Parathyroid adenoma (tissue), 2 donors: ENCODE results near the gene USP49.

Experiments used
- H2AFZ ChIP-seq: fragments of 300-600 bp; sonication (generic); one replicate; pipeline ENCODE4 v1.7.0; 2017; ENCODE audit warnings: antibody characterized with exemption, mild to moderate bottlenecking
- H3K27ac ChIP-seq: fragments of 300-600 bp; sonication (generic); one replicate; pipeline ENCODE4 v1.7.0; 2017
- H3K27me3 ChIP-seq: fragments of 300-600 bp; sonication (generic); one replicate; pipeline ENCODE4 v1.7.0; 2017; ENCODE audit warnings: low read length; ENCODE audit not compliant: control insufficient read depth, insufficient read depth
- H3K36me3 ChIP-seq: fragments of 300-600 bp; sonication (generic); one replicate; pipeline ENCODE4 v1.7.0; 2017; ENCODE audit warnings: low read length; ENCODE audit not compliant: control insufficient read depth, insufficient read depth
- H3K4me1 ChIP-seq: fragments of 300-600 bp; sonication (generic); one replicate; pipeline ENCODE4 v1.7.0; 2017; ENCODE audit warnings: control low read depth
- H3K4me2 ChIP-seq: fragments of 300-600 bp; sonication (generic); one replicate; pipeline ENCODE4 v1.7.0; 2017; ENCODE audit warnings: low read length
- H3K4me3 ChIP-seq: fragments of 300-600 bp; sonication (generic); one replicate; pipeline ENCODE4 v1.7.0; 2017; ENCODE audit warnings: low read depth, low read length
- H3K79me2 ChIP-seq: fragments of 300-600 bp; sonication (generic); one replicate; pipeline ENCODE4 v1.7.0; 2017; ENCODE audit warnings: control low read depth
- H3K9ac ChIP-seq: fragments of 300-600 bp; sonication (generic); one replicate; pipeline ENCODE4 v1.7.0; 2017; ENCODE audit warnings: mild to moderate bottlenecking
- H3K9me3 ChIP-seq: fragments of 300-600 bp; sonication (generic); one replicate; pipeline ENCODE4 v1.7.0; 2017; ENCODE audit warnings: low read length; ENCODE audit not compliant: control insufficient read depth
- TF ChIP-seq, protein P1 (sequence below): fragments of 300-600 bp; sonication (generic); IDR thresholded peaks from one replicate; pipeline ENCODE4 v1.7.0; 2017; ENCODE audit warnings: antibody characterized with exemption, mild to moderate bottlenecking
- donor health status: primary hyperparathyroidism.

The USP49 gene

DNA sequence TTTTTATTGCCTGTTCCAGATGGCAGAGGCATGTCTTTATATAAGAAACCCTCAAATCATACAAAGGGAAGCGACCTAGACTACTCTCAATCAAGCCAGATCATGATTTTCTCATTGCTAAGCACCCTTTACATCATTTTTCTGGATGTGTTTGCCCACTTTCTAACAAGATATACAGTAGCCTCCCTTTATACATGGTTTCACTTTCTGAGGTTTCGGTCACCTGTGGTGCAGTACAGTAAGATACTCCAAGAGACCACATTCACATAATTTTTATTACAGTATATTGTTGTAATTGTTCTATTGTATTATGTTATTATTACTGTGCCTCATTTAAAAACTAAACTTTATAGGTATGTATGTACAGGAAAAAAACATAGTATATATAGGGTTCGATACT lies 84.1 kb downstream of the USP49 start:
- Histone ChIP-seq H3K4me2 (no peak overlapping the region), H3K79me2 (peaks cover 4% of the 10 kb centered on the region), H3K27me3 (no peaks in the 10 kb centered on the region), H3K4me3 (no peak overlapping the region), H3K27ac (no peak overlapping the region), H3K4me1 (peaks cover 8% of the 10 kb centered on the region), H3K36me3 (no peaks in the 10 kb centered on the region), H3K9me3 (no peaks in the 10 kb centered on the region), H2AFZ (no peak overlapping the region), H3K9ac (no peak overlapping the region)
- TF ChIP-seq, protein P1, sequence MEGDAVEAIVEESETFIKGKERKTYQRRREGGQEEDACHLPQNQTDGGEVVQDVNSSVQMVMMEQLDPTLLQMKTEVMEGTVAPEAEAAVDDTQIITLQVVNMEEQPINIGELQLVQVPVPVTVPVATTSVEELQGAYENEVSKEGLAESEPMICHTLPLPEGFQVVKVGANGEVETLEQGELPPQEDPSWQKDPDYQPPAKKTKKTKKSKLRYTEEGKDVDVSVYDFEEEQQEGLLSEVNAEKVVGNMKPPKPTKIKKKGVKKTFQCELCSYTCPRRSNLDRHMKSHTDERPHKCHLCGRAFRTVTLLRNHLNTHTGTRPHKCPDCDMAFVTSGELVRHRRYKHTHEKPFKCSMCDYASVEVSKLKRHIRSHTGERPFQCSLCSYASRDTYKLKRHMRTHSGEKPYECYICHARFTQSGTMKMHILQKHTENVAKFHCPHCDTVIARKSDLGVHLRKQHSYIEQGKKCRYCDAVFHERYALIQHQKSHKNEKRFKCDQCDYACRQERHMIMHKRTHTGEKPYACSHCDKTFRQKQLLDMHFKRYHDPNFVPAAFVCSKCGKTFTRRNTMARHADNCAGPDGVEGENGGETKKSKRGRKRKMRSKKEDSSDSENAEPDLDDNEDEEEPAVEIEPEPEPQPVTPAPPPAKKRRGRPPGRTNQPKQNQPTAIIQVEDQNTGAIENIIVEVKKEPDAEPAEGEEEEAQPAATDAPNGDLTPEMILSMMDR, result no peak

DNA sequence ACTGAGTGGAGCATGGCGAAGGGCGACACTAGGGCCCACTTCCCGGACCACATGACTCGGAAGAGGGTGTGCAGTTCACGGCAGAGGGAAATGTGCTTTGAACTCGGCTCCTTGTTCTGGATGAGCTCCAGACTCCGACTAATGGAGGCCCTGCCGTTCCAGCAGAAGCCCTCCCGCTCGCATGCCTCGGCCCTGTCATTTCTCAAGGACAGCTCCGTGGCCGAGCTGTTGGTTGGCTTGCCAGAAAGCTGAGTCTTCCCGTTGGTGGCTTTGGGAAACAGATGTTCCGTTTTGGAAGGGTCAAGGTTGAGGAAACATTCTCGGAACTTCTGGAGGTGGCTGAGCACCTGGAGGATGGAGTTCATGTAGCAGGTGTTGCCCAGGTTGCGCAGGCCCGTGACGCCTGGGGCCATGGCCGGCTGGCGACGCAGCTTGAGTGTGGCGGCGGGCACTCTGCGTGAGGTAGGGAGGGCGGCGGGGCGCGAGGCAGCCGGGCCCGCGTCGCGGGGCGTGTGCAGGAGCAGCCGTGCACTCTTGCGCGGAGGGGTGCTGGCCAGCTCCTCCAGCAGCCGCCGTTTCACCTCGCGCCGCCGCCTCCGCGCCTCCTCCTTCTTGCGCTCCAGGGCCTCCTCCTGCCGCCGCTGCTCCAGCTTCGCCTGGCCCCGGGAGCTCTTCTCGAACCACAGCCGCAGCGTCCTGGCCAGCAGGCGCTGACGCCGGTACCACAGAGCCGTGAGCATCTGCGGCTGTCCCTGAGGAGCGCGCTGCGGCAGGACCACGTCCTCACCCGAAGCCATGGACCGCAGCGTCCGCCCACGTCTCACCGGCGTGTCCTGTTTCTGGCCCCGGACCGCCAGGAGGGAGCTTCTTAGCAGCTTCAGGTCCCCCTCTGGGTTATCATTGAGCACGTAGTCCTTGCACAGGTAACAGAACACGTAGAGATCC lies 89.1 kb downstream of the USP49 start:
- Histone ChIP-seq H3K4me1 (no peaks in the 10 kb centered on the region), H3K79me2 (peaks cover 4% of the 10 kb centered on the region), H3K36me3 (no peaks in the 10 kb centered on the region), H3K27ac (no peak overlapping the region), H3K4me3 (no peak overlapping the region), H3K9ac (no peak overlapping the region), H2AFZ (no peak overlapping the region), H3K27me3 (no peaks in the 10 kb centered on the region), H3K9me3 (no peaks in the 10 kb centered on the region), H3K4me2 (no peak overlapping the region)
- TF ChIP-seq, protein P1, result no peak

DNA sequence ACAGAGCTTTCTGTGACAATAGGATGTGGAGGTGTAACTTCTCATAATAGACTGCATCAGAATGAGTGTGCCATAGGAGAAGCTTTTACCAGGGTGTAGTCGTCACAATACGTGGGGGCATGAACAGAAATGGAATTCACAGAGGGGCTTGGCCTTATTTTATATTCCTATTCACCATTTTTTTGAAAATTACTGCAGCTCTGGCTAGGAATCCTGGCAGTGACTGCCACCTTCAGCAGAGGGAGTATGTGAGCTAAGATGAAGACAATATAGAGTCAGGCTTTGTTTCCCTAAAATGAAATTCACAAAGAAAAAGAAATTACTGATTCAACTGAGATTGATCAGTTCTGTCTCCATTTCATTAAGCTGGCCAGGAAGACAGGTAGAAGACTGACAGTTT lies 93.8 kb downstream of the USP49 start:
- H3K4me1 ChIP-seq, result no peaks in the 10 kb centered on the region
- H3K27ac ChIP-seq, result no peak overlapping the region
- no peaks in the 10 kb centered on the region for H3K36me3 ChIP-seq
- TF ChIP-seq, protein P1, result peak; percentile 20
- H3K4me3 ChIP-seq, result no peak overlapping the region
- no peak overlapping the region for H3K9ac ChIP-seq
- no peak overlapping the region for H3K4me2 ChIP-seq
- peaks cover 3% of the 10 kb centered on the region for H3K79me2 ChIP-seq
- H2AFZ ChIP-seq, result no peak overlapping the region
- no peaks in the 10 kb centered on the region for H3K27me3 ChIP-seq
- no peaks in the 10 kb centered on the region for H3K9me3 ChIP-seq

DNA sequence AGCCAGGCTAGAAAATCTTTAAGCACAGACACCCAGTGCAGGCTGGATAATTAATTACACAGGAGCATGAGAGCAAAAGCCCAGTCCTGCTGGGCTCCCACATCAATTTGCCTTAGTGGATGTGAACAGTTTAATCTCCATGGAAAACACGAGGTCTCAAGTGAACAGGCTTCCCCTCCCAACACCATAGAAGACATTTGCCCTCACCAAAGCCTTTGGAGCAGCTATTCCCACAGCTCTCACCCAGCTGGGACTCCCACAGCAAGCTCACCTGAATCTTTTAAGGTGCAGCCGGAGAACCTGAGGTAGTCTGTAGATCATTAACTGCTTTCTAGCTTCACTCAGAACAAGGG lies 95.6 kb downstream of the USP49 start:
- Histone ChIP-seq H3K36me3 (no peaks in the 10 kb centered on the region), H3K4me2 (no peak overlapping the region), H3K4me3 (no peak overlapping the region), H3K9ac (no peak overlapping the region), H3K9me3 (no peaks in the 10 kb centered on the region), H3K27ac (no peak overlapping the region), H3K79me2 (peaks cover 3% of the 10 kb centered on the region), H3K27me3 (no peaks in the 10 kb centered on the region), H3K4me1 (no peaks in the 10 kb centered on the region), H2AFZ (no peak overlapping the region)
- TF ChIP-seq, protein P1, result no peak
